Right lobe of liver (tissue), 4 donors: Measurements from ENCODE around the gene UROS.

Experiments used
- POLR2A ChIP-seq: fragments of 450-650 bp; IDR thresholded peaks from one replicate; pipeline ENCODE4 v1.6.1; 2017; ENCODE audit warnings: antibody characterized with exemption, mild to moderate bottlenecking
- TF ChIP-seq, protein P1 (sequence below), 4 donors: fragments of 200-600 bp in 3 of 4; fragments of 450-650 bp in 1 of 4; IDR thresholded peaks; one replicate each; pipeline versions ENCODE4 v1.5.1 to v1.8.0; 2016 to 2022; ENCODE audit warnings: antibody characterized with exemption in 4 of 4, mild to moderate bottlenecking in 2 of 4
- donor health status: DM: no; HTN: no; CAD: no.
- donor health status: DM: no; HTN: no; CAD: no.
- donor health status: DM: no; HTN: yes; CAD: no.

DNA sequence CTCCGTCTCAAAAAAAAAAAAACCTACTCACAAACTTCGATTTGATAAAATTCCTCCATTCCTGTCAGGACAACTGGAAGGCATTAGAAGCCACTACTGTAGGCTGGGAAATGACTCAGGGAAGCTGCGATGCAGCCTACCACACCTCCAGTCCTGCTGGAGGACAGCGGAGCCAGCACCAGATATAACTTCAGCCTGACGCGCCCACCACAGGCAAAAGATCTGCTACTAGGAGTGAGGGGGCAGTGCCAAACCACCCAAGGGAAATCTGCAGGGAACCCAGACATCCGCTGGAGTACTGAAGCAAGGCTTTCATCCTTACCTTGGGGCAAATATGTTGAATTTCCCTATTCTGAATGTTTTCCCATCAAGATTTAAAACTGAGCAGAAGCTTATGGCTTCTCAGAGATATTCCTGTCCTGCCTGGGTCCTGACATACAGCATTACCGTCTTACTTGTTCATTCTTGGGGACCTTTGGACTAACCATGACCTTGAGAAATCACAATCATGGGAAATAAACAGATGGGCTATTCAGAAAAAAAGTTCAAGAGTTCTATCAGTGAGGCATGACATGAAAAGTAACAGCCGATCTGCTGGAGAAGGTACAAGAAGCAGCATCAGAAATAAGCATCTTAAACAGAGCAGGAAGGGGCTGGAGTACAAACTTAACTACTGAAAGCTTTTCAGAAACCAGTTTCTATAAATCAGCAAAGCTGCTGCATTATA is 20.7 kb upstream of the UROS start:
- TF ChIP-seq, protein P1, sequence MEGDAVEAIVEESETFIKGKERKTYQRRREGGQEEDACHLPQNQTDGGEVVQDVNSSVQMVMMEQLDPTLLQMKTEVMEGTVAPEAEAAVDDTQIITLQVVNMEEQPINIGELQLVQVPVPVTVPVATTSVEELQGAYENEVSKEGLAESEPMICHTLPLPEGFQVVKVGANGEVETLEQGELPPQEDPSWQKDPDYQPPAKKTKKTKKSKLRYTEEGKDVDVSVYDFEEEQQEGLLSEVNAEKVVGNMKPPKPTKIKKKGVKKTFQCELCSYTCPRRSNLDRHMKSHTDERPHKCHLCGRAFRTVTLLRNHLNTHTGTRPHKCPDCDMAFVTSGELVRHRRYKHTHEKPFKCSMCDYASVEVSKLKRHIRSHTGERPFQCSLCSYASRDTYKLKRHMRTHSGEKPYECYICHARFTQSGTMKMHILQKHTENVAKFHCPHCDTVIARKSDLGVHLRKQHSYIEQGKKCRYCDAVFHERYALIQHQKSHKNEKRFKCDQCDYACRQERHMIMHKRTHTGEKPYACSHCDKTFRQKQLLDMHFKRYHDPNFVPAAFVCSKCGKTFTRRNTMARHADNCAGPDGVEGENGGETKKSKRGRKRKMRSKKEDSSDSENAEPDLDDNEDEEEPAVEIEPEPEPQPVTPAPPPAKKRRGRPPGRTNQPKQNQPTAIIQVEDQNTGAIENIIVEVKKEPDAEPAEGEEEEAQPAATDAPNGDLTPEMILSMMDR (IDR thresholded peaks at IDR 0.05): no peak
- no peak for TF ChIP-seq POLR2A
